Fibroblast of skin of scalp (primary cell): Measurements from ENCODE around the gene TEX264.

Source experiments
- DNase-seq: peaks from one replicate; pipeline ENCODE4 v3.0.0-alpha.2; 2013

TEX264 gene

GRCh38 chr3:51675201-51675611 is 4.2 kb downstream of the TEX264 start:
- DNase-seq = no peak

GRCh38 chr3:51676102-51676640 is 5.1 kb downstream of the TEX264 start:
- DNase-seq = no peak

GRCh38 chr3:51677358-51677757 is 6.3 kb downstream of the TEX264 start:
- no peak for DNase-seq

GRCh38 chr3:51678186-51678585 is 7.1 kb downstream of the TEX264 start:
- DNase-seq = no peak

GRCh38 chr3:51678641-51679040 is 7.6 kb downstream of the TEX264 start:
- no peak for DNase-seq

GRCh38 chr3:51679318-51679717 is 8.3 kb downstream of the TEX264 start:
- DNase-seq = no peak

GRCh38 chr3:51679777-51680176 is 8.7 kb downstream of the TEX264 start:
- no peak for DNase-seq

GRCh38 chr3:51680196-51680595 is 9.1 kb downstream of the TEX264 start:
- no peak for DNase-seq

GRCh38 chr3:51680663-51681230 is 9.7 kb downstream of the TEX264 start:
- DNase-seq = no peak

- DNase-seq = no peak
Measured at GRCh38 chr3:51681453-51681852, 10.4 kb downstream of the TEX264 start.

GRCh38 chr3:51682079-51682478 is 11.0 kb downstream of the TEX264 start:
- peak; percentile 86 for DNase-seq

GRCh38 chr3:51682526-51682925 is 11.5 kb downstream of the TEX264 start:
- DNase-seq = no peak

- DNase-seq = no peak
Measured at GRCh38 chr3:51683566-51683965, 12.5 kb downstream of the TEX264 start.

- DNase-seq = no peak
Measured at GRCh38 chr3:51684971-51685751, 14.1 kb downstream of the TEX264 start.

GRCh38 chr3:51686056-51686455 is 15.0 kb downstream of the TEX264 start:
- no peak for DNase-seq

GRCh38 chr3:51686512-51687215 is 15.6 kb downstream of the TEX264 start:
- DNase-seq = peak; percentile 21

- DNase-seq = peak; percentile 57
Measured at GRCh38 chr3:51687431-51688205, 16.6 kb downstream of the TEX264 start.

- DNase-seq = no peak
Measured at GRCh38 chr3:51688206-51688600, 17.2 kb downstream of the TEX264 start.

GRCh38 chr3:51691021-51691420 is 20.0 kb downstream of the TEX264 start:
- DNase-seq = no peak

GRCh38 chr3:51691949-51692348 is 20.9 kb downstream of the TEX264 start:
- DNase-seq = no peak

GRCh38 chr3:51692980-51693395 is 21.9 kb downstream of the TEX264 start:
- DNase-seq = no peak

- DNase-seq = no peak
Measured at GRCh38 chr3:51696954-51697353, 25.9 kb downstream of the TEX264 start.

GRCh38 chr3:51698209-51698608 is 27.2 kb downstream of the TEX264 start:
- DNase-seq = no peak
